MM.1S (cell line): ENCODE measurements around the gene CDKL1.

ENCODE experiments used
- DNase-seq: peaks from one replicate; pipeline ENCODE4 v3.0.0-alpha.2; 2015
- H2AFZ ChIP-seq: fragments of 300-600 bp; sonication (generic); 2 replicates; pipeline ENCODE4 v1.6.0; 2016; ENCODE audit warnings: antibody characterized with exemption, low read length
- H3F3A ChIP-seq: fragments of 300-600 bp; sonication (generic); 2 replicates; pipeline ENCODE4 v1.6.1; 2016; ENCODE audit warnings: mild to moderate bottlenecking, antibody characterized with exemption, low read length, moderate library complexity, mixed read lengths; ENCODE audit not compliant: insufficient read depth
- H3K27ac ChIP-seq: fragments of 300-600 bp; sonication (generic); 2 replicates; pipeline ENCODE4 v1.5.1; 2016; ENCODE audit warnings: mild to moderate bottlenecking, low read length
- H3K27me3 ChIP-seq: fragments of 300-600 bp; sonication (generic); replicated peaks from 2 replicates; pipeline ENCODE4 v1.6.0; 2016; ENCODE audit warnings: low read length; ENCODE audit not compliant: insufficient read depth
- H3K36me3 ChIP-seq: fragments of 300-600 bp; sonication (generic); replicated peaks from 2 replicates; pipeline ENCODE4 v1.6.1; 2016; ENCODE audit warnings: mild to moderate bottlenecking, low read length, mixed read lengths; ENCODE audit not compliant: insufficient read depth
- H3K4me1 ChIP-seq: fragments of 300-600 bp; sonication (generic); 2 replicates; pipeline ENCODE4 v1.6.1; 2016; ENCODE audit warnings: low read length, mixed read lengths
- H3K4me2 ChIP-seq: fragments of 300-600 bp; sonication (generic); 2 replicates; pipeline ENCODE4 v1.6.0; 2016; ENCODE audit warnings: low read depth, low read length
- H3K4me3 ChIP-seq: fragments of 300-600 bp; sonication (generic); 2 replicates; pipeline ENCODE4 v1.5.1; 2016; ENCODE audit warnings: low read length, mixed read lengths
- H3K79me2 ChIP-seq: fragments of 300-600 bp; sonication (generic); 2 replicates; pipeline ENCODE4 v1.6.1; 2016; ENCODE audit warnings: mixed run types, low read length, mixed read lengths
- H3K9ac ChIP-seq: fragments of 300-600 bp; sonication (generic); 2 replicates; pipeline ENCODE4 v1.6.1; 2016; ENCODE audit warnings: low read length, mixed read lengths
- H3K9me2 ChIP-seq: fragments of 300-600 bp; sonication (generic); replicated peaks from 2 replicates; pipeline ENCODE4 v1.6.1; 2016; ENCODE audit warnings: mild to moderate bottlenecking, low read length, mixed read lengths; ENCODE audit not compliant: insufficient read depth
- H3K9me3 ChIP-seq: fragments of 300-600 bp; sonication (generic); replicated peaks from 2 replicates; pipeline ENCODE4 v1.6.1; 2016; ENCODE audit warnings: mild to moderate bottlenecking, low read length, mixed read lengths; ENCODE audit not compliant: insufficient read depth
- H4K20me1 ChIP-seq: fragments of 300-600 bp; sonication (generic); 2 replicates; pipeline ENCODE4 v1.6.1; 2016; ENCODE audit warnings: mild to moderate bottlenecking, low read length, moderate library complexity, mixed read lengths; ENCODE audit not compliant: insufficient read depth
- EZH2 ChIP-seq: fragments of 300-600 bp; sonication (generic); optimal IDR thresholded peaks from 2 replicates; pipeline ENCODE3; 2017; ENCODE audit warnings: low read depth, mild to moderate bottlenecking, antibody characterized with exemption, low read length, mixed read lengths
- EZH2phosphoT487 ChIP-seq: fragments of 300-600 bp; sonication (generic); IDR thresholded peaks from 2 replicates; pipeline ENCODE4 v1.6.1; 2018; ENCODE audit warnings: antibody characterized with exemption, low read length
- TF ChIP-seq, protein P1 (sequence below): fragments of 300-600 bp; sonication (generic); IDR thresholded peaks from 2 replicates; pipeline ENCODE4 v1.5.1; 2016; ENCODE audit warnings: antibody characterized with exemption, low read length, mixed read lengths

The CDKL1 gene

DNA sequence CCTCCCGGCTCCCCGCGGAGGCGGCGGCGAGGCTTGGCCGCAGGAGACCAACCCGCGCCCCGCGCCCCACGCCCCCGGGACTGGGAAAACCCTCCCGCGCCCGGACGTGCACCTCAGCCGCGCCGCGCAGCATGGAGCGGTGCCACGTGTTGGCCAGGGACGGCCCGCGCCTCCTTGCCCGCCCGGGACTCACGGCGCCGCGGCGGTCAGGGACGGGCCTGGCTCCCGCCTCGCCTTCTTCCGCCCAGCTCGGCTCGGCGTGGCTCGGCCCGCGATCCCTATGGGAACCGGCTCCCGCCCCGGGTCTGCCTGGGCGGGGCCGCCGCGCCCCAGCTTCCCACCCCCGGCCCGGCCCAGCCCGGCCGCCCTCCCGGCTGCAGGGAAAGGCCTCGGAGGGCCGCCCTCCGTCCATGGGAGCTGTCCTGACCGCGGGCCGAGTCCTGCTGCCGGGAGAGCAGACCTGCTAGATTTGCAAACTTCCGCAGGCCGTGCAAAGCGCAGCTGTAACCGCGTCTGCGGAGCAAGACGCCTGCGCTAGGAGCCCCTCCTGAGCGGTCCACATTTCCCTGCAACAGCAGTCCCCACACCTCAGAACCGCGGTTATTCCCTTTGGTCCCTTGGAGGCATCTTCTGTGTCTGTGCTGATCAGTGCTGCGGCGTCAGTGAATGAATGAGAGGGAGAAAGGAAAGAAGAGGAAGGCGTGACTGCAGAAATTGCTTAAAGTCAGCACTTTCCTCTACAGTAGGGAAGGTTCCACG, at the start of gene CDKL1:
TSS of gene CDKL1 (minus strand) at position 251 of the 759 bp plus-strand sequence. CDS start 1,013 bp downstream, outside the sequence.
- no peaks in the 10 kb centered on the region for H3K79me2 ChIP-seq
- no peaks in the 10 kb centered on the region for H3K9me2 ChIP-seq
- peak within 1 kb of the TSS; percentile 65 for H3K4me3 ChIP-seq
- no peak for DNase-seq
- peak within 1 kb of the TSS; percentile 77; the same call in 1 of the 2 replicates for H3K4me2 ChIP-seq
- no peaks in the 10 kb centered on the region for H3K9me3 ChIP-seq
- H3K9ac ChIP-seq: no peak within 1 kb of the TSS
- H2AFZ ChIP-seq: peak within 1 kb of the TSS; percentile 67
- TF ChIP-seq EZH2phosphoT487: no peak
- TF ChIP-seq EZH2: no peak
- TF ChIP-seq, protein P1, sequence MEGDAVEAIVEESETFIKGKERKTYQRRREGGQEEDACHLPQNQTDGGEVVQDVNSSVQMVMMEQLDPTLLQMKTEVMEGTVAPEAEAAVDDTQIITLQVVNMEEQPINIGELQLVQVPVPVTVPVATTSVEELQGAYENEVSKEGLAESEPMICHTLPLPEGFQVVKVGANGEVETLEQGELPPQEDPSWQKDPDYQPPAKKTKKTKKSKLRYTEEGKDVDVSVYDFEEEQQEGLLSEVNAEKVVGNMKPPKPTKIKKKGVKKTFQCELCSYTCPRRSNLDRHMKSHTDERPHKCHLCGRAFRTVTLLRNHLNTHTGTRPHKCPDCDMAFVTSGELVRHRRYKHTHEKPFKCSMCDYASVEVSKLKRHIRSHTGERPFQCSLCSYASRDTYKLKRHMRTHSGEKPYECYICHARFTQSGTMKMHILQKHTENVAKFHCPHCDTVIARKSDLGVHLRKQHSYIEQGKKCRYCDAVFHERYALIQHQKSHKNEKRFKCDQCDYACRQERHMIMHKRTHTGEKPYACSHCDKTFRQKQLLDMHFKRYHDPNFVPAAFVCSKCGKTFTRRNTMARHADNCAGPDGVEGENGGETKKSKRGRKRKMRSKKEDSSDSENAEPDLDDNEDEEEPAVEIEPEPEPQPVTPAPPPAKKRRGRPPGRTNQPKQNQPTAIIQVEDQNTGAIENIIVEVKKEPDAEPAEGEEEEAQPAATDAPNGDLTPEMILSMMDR: no peak
- H3K36me3 ChIP-seq: no peaks in the 10 kb centered on the region
- no peak within 1 kb of the TSS for H3K27ac ChIP-seq
- no peaks in the 10 kb centered on the region for H3F3A ChIP-seq
- H4K20me1 ChIP-seq: no peaks in the 10 kb centered on the region
- H3K27me3 ChIP-seq: no peaks in the 10 kb centered on the region
- no peaks in the 10 kb centered on the region for H3K4me1 ChIP-seq

DNA sequence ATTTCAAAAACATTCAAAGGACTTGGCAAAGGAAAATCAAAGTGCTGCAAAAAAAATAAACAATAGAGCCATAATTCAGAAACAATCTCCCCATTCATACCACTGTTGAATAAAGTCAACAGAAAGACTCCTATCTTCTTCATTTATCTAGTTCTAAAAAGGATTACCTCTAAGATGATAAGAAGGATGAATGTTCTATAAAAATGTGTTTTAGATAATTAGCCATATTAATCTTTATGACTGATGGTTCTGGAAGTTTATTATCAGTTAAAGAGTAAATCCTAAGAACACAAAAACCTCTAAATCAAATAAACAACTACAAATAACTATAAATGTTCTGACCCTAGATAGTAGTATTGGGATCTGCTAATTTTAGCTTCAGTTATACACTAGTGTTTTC, 37.8 kb upstream of the CDKL1 start:
- DNase-seq: no peak
- no peak overlapping the region for H3K9ac ChIP-seq
- no peak overlapping the region for H3K27ac ChIP-seq
- no peaks in the 10 kb centered on the region for H3K9me2 ChIP-seq
- TF ChIP-seq, protein P1: no peak
- TF ChIP-seq EZH2phosphoT487 (no peak), EZH2 (no peak)
- H3K27me3 ChIP-seq: no peaks in the 10 kb centered on the region
- no peaks in the 10 kb centered on the region for H3K79me2 ChIP-seq
- H3K4me2 ChIP-seq: no peak overlapping the region
- no peaks in the 10 kb centered on the region for H3K9me3 ChIP-seq
- H2AFZ ChIP-seq: no peak overlapping the region
- no peak overlapping the region for H3K4me3 ChIP-seq
- H4K20me1 ChIP-seq: no peaks in the 10 kb centered on the region
- no peaks in the 10 kb centered on the region for H3K36me3 ChIP-seq
- H3K4me1 ChIP-seq: no peaks in the 10 kb centered on the region
- H3F3A ChIP-seq: no peaks in the 10 kb centered on the region

DNA sequence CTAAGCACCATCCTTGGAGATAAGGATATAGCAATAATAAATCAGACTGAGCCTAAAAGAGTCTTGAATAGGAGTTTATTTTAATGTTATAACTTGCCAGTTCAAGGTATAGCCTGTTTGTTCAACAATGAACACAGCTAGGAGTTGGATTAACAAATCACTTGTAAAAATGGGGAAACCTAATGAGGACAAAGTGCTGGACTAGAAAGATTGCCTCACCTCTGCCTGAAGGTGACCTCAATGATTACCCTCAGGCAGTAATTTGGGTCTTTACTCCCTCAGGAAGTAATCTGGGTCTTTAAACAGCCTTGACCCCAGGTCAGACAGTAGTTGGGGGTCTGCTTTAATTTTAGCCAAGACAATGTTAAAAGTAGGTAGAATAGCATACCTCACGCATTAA, 35.5 kb upstream of the CDKL1 start:
- Histone ChIP-seq H3K27ac (no peak overlapping the region), H2AFZ (no peak overlapping the region), H3K9me3 (no peaks in the 10 kb centered on the region), H3K4me1 (no peaks in the 10 kb centered on the region), H3K4me2 (no peak overlapping the region), H3K27me3 (no peaks in the 10 kb centered on the region), H3F3A (no peaks in the 10 kb centered on the region), H3K4me3 (no peak overlapping the region), H3K79me2 (no peaks in the 10 kb centered on the region), H4K20me1 (no peaks in the 10 kb centered on the region), H3K9me2 (no peaks in the 10 kb centered on the region), H3K9ac (no peak overlapping the region), H3K36me3 (no peaks in the 10 kb centered on the region)
- TF ChIP-seq, protein P1: no peak
- TF ChIP-seq EZH2phosphoT487 (no peak), EZH2 (no peak)
- DNase-seq: no peak
